ENCODE measurements around the gene CDHR4. TPM values are rescaled to one million over a fixed set of nuclear protein-coding genes. Genes with fewer than 3 reads are reported as not detected.

The CDHR4 gene
- total RNA-seq: not detected in 2 replicates

GRCh38 chr3:49799761-49800160 lies at the start of gene CDHR4:
TSS of gene CDHR4 (minus strand) at chr3:49799873. CDS start at chr3:49799812, 61 bp downstream.

GRCh38 chr3:49813497-49814174 lies 14.0 kb upstream of the CDHR4 start, which contains the start of gene UBA7:
TSS of gene UBA7 (minus strand) at chr3:49813953. CDS start at chr3:49813787, 166 bp downstream.

DNA sequence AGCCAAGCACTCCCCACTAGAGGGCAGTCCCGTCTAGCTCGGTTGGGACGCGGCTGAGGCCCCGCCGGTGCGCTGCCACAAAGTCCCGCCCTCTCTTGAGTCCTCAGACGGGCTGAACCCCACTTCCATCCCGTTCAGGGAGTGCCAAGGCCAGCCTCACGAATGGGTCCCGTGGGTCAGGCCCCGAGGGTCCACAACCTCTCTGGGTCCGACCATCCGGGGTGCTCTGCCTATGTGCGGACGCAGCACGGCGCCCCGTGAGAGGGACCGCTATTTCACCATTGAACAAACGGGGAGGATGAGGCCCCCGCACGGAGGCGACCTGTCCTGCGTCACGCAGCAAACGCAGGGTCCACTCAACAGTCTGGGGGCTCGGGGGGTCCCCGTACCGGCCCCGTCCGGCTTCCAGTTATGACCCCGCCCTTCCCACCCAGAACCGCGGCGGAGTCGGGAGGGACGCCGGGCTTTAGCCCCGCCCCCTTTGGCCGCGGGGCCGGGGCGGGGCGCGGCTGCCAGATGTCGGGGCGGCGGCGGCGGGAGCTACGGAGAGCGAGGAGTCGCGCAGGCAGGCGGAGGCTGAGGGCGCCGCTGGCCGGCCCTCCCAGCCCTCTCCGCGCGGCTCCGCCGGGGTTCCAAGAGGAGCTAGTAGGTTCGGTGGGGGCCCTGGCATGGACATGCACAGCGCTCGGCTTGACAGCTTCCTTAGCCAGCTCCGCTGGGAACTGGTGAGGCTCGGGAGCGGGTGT lies 3.2 kb upstream of the CDHR4 start, which contains the start of gene INKA1:
Gene INKA1 (plus strand): TSS at position 543 of the 746 bp plus-strand sequence. CDS start 132 bp downstream, at position 675.

GRCh38 chr3:49786357-49787181 lies 13.1 kb downstream of the CDHR4 start, which contains the start of gene IP6K1:
TSS of gene IP6K1 (minus strand) at chr3:49786542. CDS start at chr3:49748040, 38,502 bp downstream.

Other genes with a start within 250 kb of the CDHR4 start
- under 0.01 TPM in 2 replicates for gene BSN, start 245.4 kb downstream of the CDHR4 start, total RNA-seq
- 91.8 and 125 TPM in 2 replicates for gene APEH, start 125.5 kb downstream of the CDHR4 start, total RNA-seq
- 0.97 and 2.7 TPM in 2 replicates for gene MST1, start 110.4 kb downstream of the CDHR4 start, total RNA-seq
- 20.8 and 22.7 TPM in 2 replicates for gene RNF123, start 110.3 kb downstream of the CDHR4 start, total RNA-seq
- gene AMIGO3, start 80.2 kb downstream of the CDHR4 start, total RNA-seq: 0.32 TPM in 1 of 2 replicates, not detected in the other
- 51.2 and 56.5 TPM in 2 replicates for gene GMPPB, start 75.9 kb downstream of the CDHR4 start, total RNA-seq
- 32.5 and 56.5 TPM in 2 replicates for gene IP6K1, start 13.3 kb downstream of the CDHR4 start, total RNA-seq
- 14.3 and 16.1 TPM in 2 replicates for gene INKA1, start 3.4 kb upstream of the CDHR4 start, total RNA-seq
- 18.2 and 69.8 TPM in 2 replicates for gene UBA7, start 14.1 kb upstream of the CDHR4 start, total RNA-seq
- gene TRAIP, start 56.7 kb upstream of the CDHR4 start, total RNA-seq: 4.9 and 5.2 TPM in 2 replicates
- gene CAMKV, start 70.0 kb upstream of the CDHR4 start, total RNA-seq: not detected in 2 replicates
- gene MST1R, start 104.0 kb upstream of the CDHR4 start, total RNA-seq: 0.30 and 0.97 TPM in 2 replicates
- gene MON1A, start 129.9 kb upstream of the CDHR4 start, total RNA-seq: 14.3 and 20.5 TPM in 2 replicates
- 38.3 and 50.2 TPM in 2 replicates for gene RBM6, start 140.3 kb upstream of the CDHR4 start, total RNA-seq